Measurements from ENCODE around the gene RAD51B. TPM values are rescaled to one million over a fixed set of nuclear protein-coding genes. Genes with fewer than 3 reads are reported as not detected.
A peak's percentile ranks its signal among the peaks of the same experiment; 100 is the strongest.

RAD51B gene
- total and polyA plus RNA-seq, 9 of the 15 experiments (the other 6 are each of a cell fraction or from before 2014, with no cell fraction given) = 8.5 to 17.3 (median 11.3) TPM

GRCh38 chr14:68749487-68750475, 930.2 kb downstream of the RAD51B start (continued):
- TF ChIP-seq, protein P1, sequence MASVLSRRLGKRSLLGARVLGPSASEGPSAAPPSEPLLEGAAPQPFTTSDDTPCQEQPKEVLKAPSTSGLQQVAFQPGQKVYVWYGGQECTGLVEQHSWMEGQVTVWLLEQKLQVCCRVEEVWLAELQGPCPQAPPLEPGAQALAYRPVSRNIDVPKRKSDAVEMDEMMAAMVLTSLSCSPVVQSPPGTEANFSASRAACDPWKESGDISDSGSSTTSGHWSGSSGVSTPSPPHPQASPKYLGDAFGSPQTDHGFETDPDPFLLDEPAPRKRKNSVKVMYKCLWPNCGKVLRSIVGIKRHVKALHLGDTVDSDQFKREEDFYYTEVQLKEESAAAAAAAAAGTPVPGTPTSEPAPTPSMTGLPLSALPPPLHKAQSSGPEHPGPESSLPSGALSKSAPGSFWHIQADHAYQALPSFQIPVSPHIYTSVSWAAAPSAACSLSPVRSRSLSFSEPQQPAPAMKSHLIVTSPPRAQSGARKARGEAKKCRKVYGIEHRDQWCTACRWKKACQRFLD (CRISPR knock-in tag; IDR thresholded peaks at IDR 0.05) = peak; percentile 41; the same call in 1 of the 2 replicates
- TF ChIP-seq BRD4 (IDR thresholded peaks at IDR 0.05) (0 out of 2 replicates have a peak, but pooled peaks have one; percentile 37), ZNF584 (CRISPR knock-in tag; IDR thresholded peaks at IDR 0.05; ENCODE audit: low read depth) (peak; percentile 72; the same call in 1 of the 2 replicates), PHF21A (IDR thresholded peaks at IDR 0.05; ENCODE audit: borderline replicate concordance, low read depth) (no peak)

GRCh38 chr14:68752271-68753006, 932.9 kb downstream of the RAD51B start:
- Histone ChIP-seq H3K27ac (ENCODE audit: extremely low read depth, low read depth, low read length) (peak overlapping the region; percentile 28; the same call in 1 of the 3 replicates), H3K4me3 (no peak overlapping the region), H3K9me3 (replicated peaks; ENCODE audit: control insufficient read depth, insufficient read depth, low read depth, low read length) (no peaks in the 10 kb centered on the region), H4K20me1 (replicated peaks; ENCODE audit: control insufficient read depth, insufficient read depth, low read length) (no peaks in the 10 kb centered on the region), H3K79me2 (ENCODE audit: control insufficient read depth, insufficient read depth, low read length) (no peaks in the 10 kb centered on the region), H3K9me1 (ENCODE audit: control insufficient read depth, insufficient read depth, low read length) (no peaks in the 10 kb centered on the region), H3K4me1 (replicated peaks in 1 of 2; ENCODE audit: control insufficient read depth in 2 of 2, insufficient read depth in 2 of 2, low read length in 2 of 2) (peaks cover 10 to 53% of the 10 kb centered on the region in 2 experiments; a peak in 4 of 5 replicates), H3K27me3 (ENCODE audit: control insufficient read depth in 2 of 2, insufficient read depth in 2 of 2, low read length in 2 of 2) (no peaks in the 10 kb centered on the region), H3K9ac (ENCODE audit: insufficient read depth in 1 of 2, low read depth in 2 of 2, low read length in 2 of 2) (no peak overlapping the region), H2AFZ (ENCODE audit: low read depth, low read length) (peak overlapping the region; percentile 71), H3K4me2 (ENCODE audit: insufficient read depth, low read length) (no peak overlapping the region; the same call in 1 of the 2 replicates), H3K36me3 (ENCODE audit: control insufficient read depth, insufficient read depth, low read length) (no peaks in the 10 kb centered on the region)
- intact Hi-C loops (cut with micrococcal nuclease) (no loop called here), in situ Hi-C loops (cut with MboI) (no loop called here)
- no peak for ATAC-seq
- BruUV-seq (replicated peaks) = no TSS peak
- WGBS (ENCODE audit: insufficient coverage, low coverage, missing lambda C conversion rate) = 46% methylated on average over 6 of the region's 6 CpGs
- ChIA-PET POLR2A (interaction anchor here (0.6 to 1.9 kb wide), 4 partner anchors 11 to 57 kb away, joined by 3 to 7 read pairs (median 3); no protein-coding TSS in a partner anchor), CTCF (ENCODE audit: low intra/inter-chr PET ratio) (interaction anchor here (0.9 kb wide), 1 partner anchor 11 kb away, joined by 3 read pairs; no protein-coding TSS in a partner anchor)
- no peak for FAIRE-seq
- no peak for DNase-seq (ENCODE audit: extremely low read depth in 1 of 4, low spot score in 3 of 4)
- TF ChIP-seq RBM34 (IDR thresholded peaks at IDR 0.05; ENCODE audit: borderline replicate concordance, insufficient read depth, low read length) = no peak
- TF ChIP-seq, protein P2, sequence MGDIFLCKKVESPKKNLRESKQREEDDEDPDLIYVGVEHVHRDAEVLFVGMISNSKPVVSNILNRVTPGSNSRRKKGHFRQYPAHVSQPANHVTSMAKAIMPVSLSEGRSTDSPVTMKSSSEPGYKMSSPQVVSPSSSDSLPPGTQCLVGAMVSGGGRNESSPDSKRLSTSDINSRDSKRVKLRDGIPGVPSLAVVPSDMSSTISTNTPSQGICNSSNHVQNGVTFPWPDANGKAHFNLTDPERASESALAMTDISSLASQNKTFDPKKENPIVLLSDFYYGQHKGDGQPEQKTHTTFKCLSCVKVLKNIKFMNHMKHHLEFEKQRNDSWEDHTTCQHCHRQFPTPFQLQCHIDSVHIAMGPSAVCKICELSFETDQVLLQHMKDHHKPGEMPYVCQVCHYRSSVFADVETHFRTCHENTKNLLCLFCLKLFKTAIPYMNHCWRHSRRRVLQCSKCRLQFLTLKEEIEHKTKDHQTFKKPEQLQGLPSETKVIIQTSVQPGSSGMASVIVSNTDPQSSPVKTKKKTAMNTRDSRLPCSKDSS (IDR thresholded peaks at IDR 0.05; ENCODE audit: low read depth, partially characterized antibody) = no peak
- TF ChIP-seq BRD4 (IDR thresholded peaks at IDR 0.05) = no peak
- TF ChIP-seq ZNF583 (CRISPR knock-in tag; IDR thresholded peaks at IDR 0.05) = no peak
- TF ChIP-seq HNRNPK (IDR thresholded peaks at IDR 0.05; ENCODE audit: low read depth, low read length, poor library complexity, severe bottlenecking) = no peak
- TF ChIP-seq XRCC4 (IDR thresholded peaks at IDR 0.05; ENCODE audit: extremely low read depth, insufficient read depth, insufficient read length) = no peak
- TF ChIP-seq THRB (CRISPR knock-in tag; conservative IDR thresholded peaks at IDR 0.05) = no peak

Measured in K562 (cell line).